Activated CD4-positive, alpha-beta T cell treated with anti-CD3 and anti-CD28 coated beads for 48 hours (primary cell): ENCODE results near the gene HDGFL3.
"Not testable (repeated sequence)": the region's sequence is repeated elsewhere in the genome, so short reads cannot be mapped to it uniquely, and the experiment has no call there.

Source experiments
- DNase-seq: peaks from one replicate; pipeline ENCODE4 v3.0.0-alpha.2; 2020

Gene HDGFL3

GRCh38 chr15:83192742-83193141, 14.9 kb downstream of the HDGFL3 start:
- DNase-seq = no peak

- DNase-seq = no peak
These were observed 17.2 kb downstream of the HDGFL3 start for GRCh38 chr15:83190450-83190849.

GRCh38 chr15:83185561-83185960, 22.1 kb downstream of the HDGFL3 start:
- DNase-seq = no peak

GRCh38 chr15:83178869-83179325, 28.7 kb downstream of the HDGFL3 start:
- no peak for DNase-seq

GRCh38 chr15:83178390-83178789, 29.2 kb downstream of the HDGFL3 start:
- DNase-seq = no peak

- no peak for DNase-seq
These were observed 32.7 kb downstream of the HDGFL3 start for GRCh38 chr15:83174891-83175290.

- no peak for DNase-seq
These were observed 37.0 kb downstream of the HDGFL3 start for GRCh38 chr15:83170474-83171165.

GRCh38 chr15:83169576-83169975, 38.0 kb downstream of the HDGFL3 start:
- DNase-seq = not testable (repeated sequence)

- no peak for DNase-seq
These were observed 40.8 kb downstream of the HDGFL3 start for GRCh38 chr15:83166830-83167229.

GRCh38 chr15:83166218-83166617, 41.4 kb downstream of the HDGFL3 start:
- DNase-seq = no peak

- DNase-seq = no peak
These were observed 42.7 kb downstream of the HDGFL3 start for GRCh38 chr15:83164771-83165404.

- no peak for DNase-seq
These were observed 43.4 kb downstream of the HDGFL3 start for GRCh38 chr15:83164111-83164770.

GRCh38 chr15:83163032-83163431, 44.6 kb downstream of the HDGFL3 start:
- DNase-seq = no peak

- no peak for DNase-seq
These were observed 46.9 kb downstream of the HDGFL3 start for GRCh38 chr15:83160741-83161140.

GRCh38 chr15:83158393-83158792, 49.2 kb downstream of the HDGFL3 start:
- DNase-seq = no peak

GRCh38 chr15:83155942-83156341, 51.7 kb downstream of the HDGFL3 start:
- DNase-seq = no peak

- DNase-seq = no peak
These were observed 54.3 kb downstream of the HDGFL3 start for GRCh38 chr15:83153288-83153687.

- DNase-seq = no peak
These were observed 62.9 kb downstream of the HDGFL3 start for GRCh38 chr15:83144771-83145170.

- not testable (repeated sequence) for DNase-seq
These were observed 65.5 kb downstream of the HDGFL3 start for GRCh38 chr15:83142151-83142550.

GRCh38 chr15:83132861-83133523, 74.6 kb downstream of the HDGFL3 start:
- DNase-seq = no peak

GRCh38 chr15:83129791-83130190, 77.8 kb downstream of the HDGFL3 start:
- no peak for DNase-seq

- no peak for DNase-seq
These were observed 80.0 kb downstream of the HDGFL3 start for GRCh38 chr15:83127547-83128150.

GRCh38 chr15:83123529-83123928, 84.1 kb downstream of the HDGFL3 start:
- DNase-seq = no peak
